B cell (primary cell): ENCODE results near the gene PGF. TPM values are rescaled to one million over a fixed set of nuclear protein-coding genes. Genes with fewer than 3 reads are reported as not detected.

ENCODE experiments used
- ATAC-seq: fragments of 200-7000 bp; cut with Tn5 transposase; one replicate; pipeline ENCODE4 v1.10.0; 2021; ENCODE audit warnings: low read depth, mild to moderate bottlenecking, moderate number of reproducible peaks, moderate library complexity
- CTCF ChIA-PET: fragments of 350-600 bp; sonication (Branson Sonifier 250); formaldehyde crosslinking; loops from one replicate; lab custom pipeline; 2021; ENCODE audit warnings: antibody characterized with exemption, inconsistent platforms; lab: Charles Lee
- POLR2A ChIA-PET: fragments of 350-600 bp; sonication (Branson Sonifier 250); formaldehyde crosslinking; loops from one replicate; lab custom pipeline; 2021; ENCODE audit warnings: antibody characterized with exemption; lab: Charles Lee
- DNase-seq: peaks from one replicate; pipeline ENCODE4 v3.0.0; 2013
- H2AFZ ChIP-seq: 2 replicates; pipeline ENCODE4 v1.6.1; 2012; ENCODE audit warnings: mild to moderate bottlenecking, low read depth, low read length; ENCODE audit not compliant: insufficient read depth, poor library complexity, severe bottlenecking
- H3K27ac ChIP-seq, 2 donors: 1 replicate in 1 of 2; 2 replicates in 1 of 2; pipeline ENCODE4 v1.5.1; 2012 to 2013; ENCODE audit warnings: low read length in 2 of 2, mild to moderate bottlenecking in 2 of 2, moderate library complexity in 1 of 2
- H3K27me3 ChIP-seq, 4 experiments: fragments of 200-600 bp in 1 of 4; sonication (generic) in 1 of 4; replicated peaks in 1 of 4; 1 replicate in 2 of 4; 2 replicates in 2 of 4; pipeline versions ENCODE4 v1.6.1 to v1.7.0; 2013 to 2016; ENCODE audit warnings: low read length in 3 of 4, mild to moderate bottlenecking in 2 of 4, mixed read lengths in 1 of 4, moderate library complexity in 1 of 4; ENCODE audit not compliant: insufficient read depth in 4 of 4, control insufficient read depth in 3 of 4; ENCODE audit errors: control extremely low read depth in 1 of 4
- H3K36me3 ChIP-seq, 2 experiments: replicated peaks in 1 of 2; 1 replicate in 1 of 2; 2 replicates in 1 of 2; pipeline versions ENCODE4 v1.6.1 to v1.7.1; 2013; ENCODE audit warnings: low read length in 1 of 2; ENCODE audit not compliant: insufficient read depth in 2 of 2, control insufficient read depth in 1 of 2; ENCODE audit errors: control extremely low read depth in 1 of 2, extremely low read depth in 1 of 2
- H3K4me1 ChIP-seq, 2 donors: fragments of 200-600 bp in 1 of 2; sonication (generic) in 1 of 2; 1 replicate in 1 of 2; 2 replicates in 1 of 2; pipeline versions ENCODE4 v1.5.1 to v1.6.1; 2013 to 2017; ENCODE audit warnings: low read length in 2 of 2; ENCODE audit not compliant: control insufficient read depth in 2 of 2, insufficient read depth in 2 of 2
- H3K4me2 ChIP-seq: replicated peaks from 2 replicates; pipeline ENCODE3; 2012; ENCODE audit warnings: mild to moderate bottlenecking, low read depth, low read length; ENCODE audit not compliant: poor library complexity, severe bottlenecking
- H3K4me3 ChIP-seq, 5 experiments: fragments of 200-600 bp in 1 of 5; sonication (generic) in 1 of 5; 1 replicate in 3 of 5; 2 replicates in 2 of 5; pipeline versions ENCODE4 v1.5.1 to v1.7.0; 2011 to 2016; ENCODE audit warnings: low read length in 4 of 5, mild to moderate bottlenecking in 4 of 5, low read depth in 2 of 5, control low read depth in 1 of 5, moderate library complexity in 1 of 5; ENCODE audit not compliant: insufficient read depth in 1 of 5; ENCODE audit errors: control extremely low read depth in 1 of 5, extremely low read depth in 1 of 5
- H3K79me2 ChIP-seq: fragments of 200-600 bp; sonication (generic); one replicate; pipeline ENCODE4 v1.6.0; 2016; ENCODE audit warnings: low read length; ENCODE audit not compliant: control insufficient read depth, insufficient read depth
- H3K9ac ChIP-seq: fragments of 200-600 bp; sonication (generic); 2 replicates; pipeline ENCODE4 v1.6.1; 2017; ENCODE audit warnings: mild to moderate bottlenecking, low read length, moderate library complexity
- H3K9me3 ChIP-seq, 3 donors: one replicate each; pipeline versions ENCODE4 v1.6.1 to v1.7.1; 2013; ENCODE audit warnings: low read length in 2 of 3; ENCODE audit not compliant: control insufficient read depth in 2 of 3, insufficient read depth in 1 of 3; ENCODE audit errors: control extremely low read depth in 1 of 3
- H4K20me1 ChIP-seq: 2 replicates; pipeline ENCODE4 v1.6.0; 2012; ENCODE audit warnings: mild to moderate bottlenecking, low read length; ENCODE audit not compliant: insufficient read depth, control insufficient read depth, poor library complexity, severe bottlenecking
- H3K27ac Mint-ChIP-seq: one replicate; pipeline ENCODE4 v1.8.0; 2021; ENCODE audit warnings: mixed read lengths
- H3K27me3 Mint-ChIP-seq: one replicate; pipeline ENCODE4 v1.8.0; 2021; ENCODE audit warnings: mixed read lengths
- H3K4me1 Mint-ChIP-seq: one replicate; pipeline ENCODE4 v1.8.0; 2021; ENCODE audit warnings: mixed read lengths
- H3K4me3 Mint-ChIP-seq: one replicate; pipeline ENCODE4 v1.8.0; 2021; ENCODE audit warnings: mixed read lengths
- H3K9me3 Mint-ChIP-seq: one replicate; pipeline ENCODE4 v1.8.0; 2022; ENCODE audit warnings: mixed read lengths; ENCODE audit not compliant: insufficient read depth
- CTCF ChIP-seq: fragments of 200-600 bp; IDR thresholded peaks from one replicate; pipeline ENCODE4 v1.8.0; 2022; ENCODE audit warnings: antibody characterized with exemption, mild to moderate bottlenecking
- EZH2 ChIP-seq: IDR thresholded peaks from 2 replicates; pipeline ENCODE4 v1.6.1; 2012; ENCODE audit warnings: borderline replicate concordance, low read depth, mild to moderate bottlenecking, moderate library complexity, low read length; ENCODE audit not compliant: insufficient read depth, poor library complexity, severe bottlenecking
- WGBS: methylation state at CpG from one replicate; pipeline ENCODE4 v1.1.5; 2013; ENCODE audit warnings: missing lambda C conversion rate; ENCODE audit not compliant: insufficient coverage; 5-methylcytosine and 5-hydroxymethylcytosine counted together
- intact Hi-C: fragments of 100-400 bp; cut with micrococcal nuclease; formaldehyde crosslinking; loops from one replicate; pipeline ENCODE4 v1.10.0; 2022
- polyA plus RNA-seq: library from polyadenylated mRNA; depleted of rRNA; stranded (reverse); fragments of >200 nt; gene quantifications from 2 replicates; pipeline ENCODE4 v1.2.3, GENCODE V29; 2012
- total RNA-seq, 2 donors: library from RNA; stranded (reverse); fragments of 120-200 nt in 1 of 2; gene quantifications; 1 replicate in 1 of 2; 2 replicates in 1 of 2; pipeline versions ENCODE4 v1.2.3 to v1.2.4, GENCODE V29; 2013 to 2022

PGF gene
- total and polyA plus RNA-seq, 2 donors (not counting 1 experiment from before 2014, with no cell fraction given), result 0.07 to 0.47 TPM

- Mint-ChIP-seq H3K27me3 (no peaks in the 10 kb centered on the region), H3K4me3 (no peak overlapping the region), H3K9me3 (no peaks in the 10 kb centered on the region), H3K27ac (no peak overlapping the region), H3K4me1 (no peaks in the 10 kb centered on the region)
- Histone ChIP-seq H3K4me2 (no peak overlapping the region), H2AFZ (peak overlapping the region; percentile 33), H3K4me3 (no peak overlapping the region), H3K9me3 (no peaks in the 10 kb centered on the region), H3K9ac (no peak overlapping the region), H3K36me3 (no peaks in the 10 kb centered on the region), H3K27me3 (no peaks in the 10 kb centered on the region), H3K4me1 (peaks cover 0 to 5% of the 10 kb centered on the region in 2 donors), H4K20me1 (no peaks in the 10 kb centered on the region), H3K79me2 (no peaks in the 10 kb centered on the region), H3K27ac (no peak overlapping the region)
- ChIA-PET CTCF (no interaction called here), POLR2A (no interaction called here)
- DNase-seq, result no peak
- WGBS, result 58% methylated on average over 15 of the region's 15 CpGs
- intact Hi-C loops, result loop anchor here (2.0 kb wide), 1 partner anchor 30 kb away; the partner anchor contains the start of gene EIF2B2
- TF ChIP-seq EZH2, result no peak
- no peak for TF ChIP-seq CTCF
- ATAC-seq, result no peak
Observed at GRCh38 chr14:74973003-74973653, 17.7 kb upstream of the PGF start.

DNA sequence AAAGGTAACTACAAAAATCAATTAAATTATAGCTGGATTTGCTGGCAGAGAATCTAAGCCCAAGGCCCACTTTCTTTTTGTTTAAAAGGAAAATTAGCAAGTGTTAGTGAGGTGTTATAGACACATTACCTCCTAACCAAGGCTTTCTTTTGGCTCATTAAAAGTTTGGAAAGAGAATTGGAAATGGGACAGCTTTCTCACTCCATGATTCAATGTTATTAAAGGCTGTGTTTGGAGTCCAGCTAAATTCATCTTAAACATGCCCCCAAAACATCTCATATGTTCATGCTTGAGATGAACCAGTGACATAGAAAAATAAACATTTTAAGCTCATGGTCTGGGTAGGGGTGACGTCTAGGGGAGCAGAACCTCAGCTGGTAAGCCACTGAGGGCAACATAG, 13.4 kb upstream of the PGF start:
- Histone ChIP-seq H3K79me2 (no peaks in the 10 kb centered on the region), H3K9me3 (no peaks in the 10 kb centered on the region), H2AFZ (no peak overlapping the region), H3K36me3 (no peaks in the 10 kb centered on the region), H4K20me1 (no peaks in the 10 kb centered on the region), H3K4me3 (no peak overlapping the region), H3K4me2 (no peak overlapping the region), H3K27ac (no peak overlapping the region), H3K27me3 (no peaks in the 10 kb centered on the region), H3K9ac (no peak overlapping the region), H3K4me1 (peaks cover 0 to 5% of the 10 kb centered on the region in 2 donors)
- no peak overlapping the region for H3K4me3 Mint-ChIP-seq
- no peaks in the 10 kb centered on the region for H3K9me3 Mint-ChIP-seq
- TF ChIP-seq CTCF (no peak), EZH2 (no peak)
- POLR2A ChIA-PET, result no interaction called here
- H3K4me1 Mint-ChIP-seq, result no peaks in the 10 kb centered on the region
- ATAC-seq, result no peak
- intact Hi-C loops, result no loop called here
- CTCF ChIA-PET, result interaction anchor here (1.4 to 1.5 kb wide), 2 partner anchors 23 to 119 kb away, joined by 3 to 6 read pairs; no protein-coding TSS in a partner anchor
- no peak for DNase-seq
- 60% methylated on average over 1 of the region's 1 CpG for WGBS
- H3K27me3 Mint-ChIP-seq, result no peaks in the 10 kb centered on the region
- no peak overlapping the region for H3K27ac Mint-ChIP-seq
